ACC112 (cell line): ENCODE results near the gene SNTB2.

Experiments used
- H2AFZ ChIP-seq: fragments of 200-600 bp; sonication (generic); one replicate; pipeline ENCODE4 v1.6.0; 2017; ENCODE audit warnings: antibody characterized with exemption, low read length; ENCODE audit not compliant: unreplicated experiment
- H3K27ac ChIP-seq: fragments of 200-600 bp; sonication (generic); 2 replicates; pipeline ENCODE4 v1.5.1; 2014; ENCODE audit warnings: low read depth, mild to moderate bottlenecking, antibody characterized with exemption, low read length, moderate library complexity
- H3K27me3 ChIP-seq: fragments of 200-600 bp; sonication (generic); 2 replicates; pipeline ENCODE4 v1.6.1; 2014; ENCODE audit warnings: mild to moderate bottlenecking, antibody characterized with exemption, low read length, moderate library complexity, mixed read lengths; ENCODE audit not compliant: insufficient read depth
- H3K36me3 ChIP-seq: fragments of 200-600 bp; sonication (generic); 2 replicates; pipeline ENCODE4 v1.6.1; 2016; ENCODE audit warnings: mild to moderate bottlenecking, antibody characterized with exemption, low read length, moderate library complexity, mixed read lengths; ENCODE audit not compliant: insufficient read depth
- H3K4me1 ChIP-seq: fragments of 200-600 bp; sonication (generic); one replicate; pipeline ENCODE4 v1.6.1; 2016; ENCODE audit warnings: low read length, mixed read lengths; ENCODE audit not compliant: insufficient read depth, unreplicated experiment, control insufficient read depth
- H3K4me3 ChIP-seq: fragments of 200-600 bp; sonication (generic); 2 replicates; pipeline ENCODE4 v1.5.1; 2014; ENCODE audit warnings: mild to moderate bottlenecking, low read depth, low read length
- H3K79me2 ChIP-seq: fragments of 200-600 bp; sonication (generic); one replicate; pipeline ENCODE4 v1.6.0; 2016; ENCODE audit warnings: low read length; ENCODE audit not compliant: control insufficient read depth, unreplicated experiment, insufficient read depth

SNTB2 gene

DNA sequence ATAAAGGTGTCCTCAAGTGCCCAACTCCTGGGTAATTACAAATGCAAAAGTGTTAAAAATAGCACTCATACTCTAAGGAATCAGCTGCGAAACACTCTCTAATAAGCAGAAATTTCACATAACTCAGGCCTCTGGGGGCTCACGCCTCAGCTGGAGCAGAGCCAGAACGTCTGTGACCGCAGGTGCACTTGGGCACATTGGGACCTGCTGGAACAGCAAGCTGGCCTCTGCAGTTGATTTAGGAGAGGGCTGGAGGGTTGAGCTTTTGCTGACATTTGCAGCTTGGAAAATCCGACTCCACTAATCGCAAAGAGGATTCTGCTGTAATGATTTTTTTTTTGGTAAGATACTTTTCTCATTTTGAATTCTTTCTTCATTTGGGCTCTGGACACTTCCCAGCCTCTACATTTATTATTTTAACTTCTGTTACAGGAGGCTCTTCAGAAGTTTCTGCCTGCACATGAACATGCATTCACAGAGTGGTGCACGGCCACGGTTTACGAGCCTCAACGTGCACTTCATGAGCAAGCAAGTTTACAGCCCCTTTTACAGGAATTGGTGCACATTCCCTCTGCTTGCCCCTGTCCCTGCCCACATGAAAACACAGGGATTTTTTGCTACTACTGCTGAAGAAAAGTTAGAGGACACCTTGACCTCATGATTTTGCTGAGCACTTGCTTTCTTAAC is 4.1 kb upstream of the SNTB2 start:
- Histone ChIP-seq H3K27ac (no peak overlapping the region), H2AFZ (no peak overlapping the region), H3K4me1 (peaks cover 28% of the 10 kb centered on the region), H3K4me3 (no peak overlapping the region), H3K36me3 (no peaks in the 10 kb centered on the region), H3K79me2 (peaks cover 3% of the 10 kb centered on the region), H3K27me3 (no peaks in the 10 kb centered on the region)

DNA sequence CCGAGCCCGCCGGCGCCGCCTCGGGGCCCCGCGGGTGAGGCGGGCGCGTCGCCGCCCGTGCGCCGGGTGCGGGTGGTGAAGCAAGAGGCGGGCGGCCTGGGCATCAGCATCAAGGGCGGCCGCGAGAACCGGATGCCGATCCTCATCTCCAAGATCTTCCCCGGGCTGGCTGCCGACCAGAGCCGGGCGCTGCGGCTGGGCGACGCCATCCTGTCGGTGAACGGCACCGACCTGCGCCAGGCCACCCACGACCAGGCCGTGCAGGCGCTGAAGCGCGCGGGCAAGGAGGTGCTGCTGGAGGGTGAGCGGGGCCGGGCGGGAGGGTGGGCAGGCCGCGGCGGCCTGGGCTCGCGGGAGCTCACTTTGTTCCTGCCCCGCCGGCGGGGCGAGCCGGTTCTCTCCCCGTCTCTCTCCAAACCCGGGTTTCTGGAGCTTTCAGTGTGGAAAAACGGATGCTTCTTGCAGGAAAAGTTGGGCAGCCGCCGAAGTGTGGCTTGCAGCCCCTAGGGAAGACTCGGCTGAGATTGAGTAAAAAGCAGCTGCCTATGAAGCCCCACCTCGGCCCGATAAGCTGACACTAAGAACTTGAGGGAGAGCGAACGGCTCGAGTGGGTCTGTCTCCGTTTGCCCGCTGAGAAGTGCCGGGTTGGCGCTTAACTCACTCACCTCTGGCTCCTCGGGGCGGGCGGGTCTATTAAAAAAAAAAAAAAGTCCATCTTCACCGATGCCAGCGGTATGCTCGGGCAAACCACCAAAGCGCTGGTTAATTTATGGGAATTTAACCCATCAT is 677 bp downstream of the SNTB2 start:
- Histone ChIP-seq H3K27ac (no peak overlapping the region), H3K36me3 (no peaks in the 10 kb centered on the region), H3K4me3 (peak overlapping the region; percentile 89), H3K27me3 (no peaks in the 10 kb centered on the region), H3K79me2 (peaks cover 46% of the 10 kb centered on the region), H2AFZ (peak overlapping the region; percentile 50), H3K4me1 (peaks cover 36% of the 10 kb centered on the region)

DNA sequence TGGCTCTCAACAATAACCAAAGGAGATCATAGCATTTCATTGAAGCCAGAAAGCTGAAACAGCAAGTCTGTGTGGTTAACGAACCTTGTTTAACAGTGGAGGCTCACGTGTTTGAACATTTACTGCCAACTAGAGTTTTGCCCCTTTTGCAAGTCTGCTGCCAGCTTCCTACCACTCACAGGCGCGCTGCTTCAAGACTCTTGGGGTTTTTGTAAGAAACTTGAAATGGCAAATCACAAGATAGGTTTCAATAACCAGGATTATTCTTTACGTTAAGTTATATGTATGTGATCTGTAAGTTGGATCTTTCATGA is 1.2 kb downstream of the SNTB2 start:
- peaks cover 50% of the 10 kb centered on the region for H3K79me2 ChIP-seq
- peak overlapping the region; percentile 89 for H3K4me3 ChIP-seq
- H3K36me3 ChIP-seq = no peaks in the 10 kb centered on the region
- H2AFZ ChIP-seq = no peak overlapping the region
- no peak overlapping the region for H3K27ac ChIP-seq
- H3K27me3 ChIP-seq = no peaks in the 10 kb centered on the region
- H3K4me1 ChIP-seq = peaks cover 36% of the 10 kb centered on the region

DNA sequence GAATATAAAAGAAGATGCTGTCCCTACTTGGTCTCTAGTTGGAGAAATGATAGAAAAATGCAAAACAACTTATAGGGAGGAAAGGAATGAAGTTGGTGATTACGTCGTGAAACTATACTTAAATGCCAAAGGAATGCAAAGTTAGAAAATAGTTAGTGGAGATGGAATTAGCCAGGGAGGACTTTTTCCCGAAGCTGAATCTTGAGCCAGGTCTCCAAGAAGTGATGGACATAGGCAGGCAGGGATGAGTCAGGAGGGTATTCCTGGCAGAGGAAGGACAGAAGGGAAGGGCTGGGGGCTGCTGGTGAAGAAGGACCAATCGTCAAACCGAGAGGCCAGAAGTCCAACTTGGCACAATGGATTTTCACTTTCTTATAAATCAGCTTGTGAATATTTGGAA is 1.8 kb downstream of the SNTB2 start:
- Histone ChIP-seq H3K36me3 (no peaks in the 10 kb centered on the region), H3K4me3 (peak overlapping the region; percentile 89), H3K27ac (no peak overlapping the region), H2AFZ (no peak overlapping the region), H3K27me3 (no peaks in the 10 kb centered on the region), H3K79me2 (peaks cover 53% of the 10 kb centered on the region), H3K4me1 (peaks cover 37% of the 10 kb centered on the region)

DNA sequence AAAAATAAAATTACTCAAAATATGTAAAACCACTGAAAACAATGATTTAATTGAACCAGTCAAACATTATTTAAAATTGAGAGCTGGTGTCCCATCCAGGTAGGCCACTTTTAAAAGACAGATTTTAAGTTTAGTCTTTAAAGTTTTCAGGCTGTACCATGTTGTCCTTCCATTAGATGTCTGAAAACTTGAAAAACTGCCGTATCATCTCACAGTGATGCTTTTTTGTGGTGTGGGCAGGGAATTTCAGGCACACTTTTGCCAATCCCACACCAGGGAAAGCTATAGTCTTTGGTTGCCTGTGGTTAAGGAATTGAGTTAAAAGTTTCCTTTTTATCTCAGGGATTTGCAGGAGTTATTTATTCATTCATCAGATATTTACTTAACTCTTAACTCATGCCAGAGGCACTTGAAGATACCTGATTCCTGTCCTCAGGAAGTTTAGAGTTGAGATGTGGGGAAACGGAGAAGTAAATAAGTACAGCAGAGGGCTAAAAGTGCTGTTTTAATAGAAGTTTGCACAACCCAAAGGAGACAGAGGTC is 3.2 kb downstream of the SNTB2 start:
- Histone ChIP-seq H3K27me3 (no peaks in the 10 kb centered on the region), H3K4me1 (peaks cover 46% of the 10 kb centered on the region), H3K36me3 (no peaks in the 10 kb centered on the region), H3K4me3 (peak overlapping the region; percentile 89; the same call in 1 of the 2 replicates), H3K79me2 (peaks cover 64% of the 10 kb centered on the region), H2AFZ (no peak overlapping the region), H3K27ac (no peak overlapping the region)

DNA sequence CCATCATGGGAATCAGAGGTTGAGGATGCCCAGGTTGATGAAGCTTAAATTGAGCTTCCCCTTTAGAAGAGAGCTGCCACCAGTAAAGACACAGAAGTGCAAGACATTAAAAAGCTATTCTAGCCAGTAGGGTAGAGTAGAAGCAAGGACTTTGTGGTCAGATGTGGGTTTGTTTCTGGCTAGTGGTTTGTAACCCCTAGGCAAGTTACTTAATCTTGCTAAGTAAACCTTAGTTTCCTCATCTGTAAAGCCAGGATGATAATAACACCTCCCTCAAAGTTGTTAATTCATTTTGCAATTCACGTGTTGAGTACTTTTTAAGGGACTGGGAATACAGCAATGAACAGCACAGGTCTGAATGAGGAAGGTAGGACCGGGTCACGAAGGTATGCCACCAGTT is 3.6 kb downstream of the SNTB2 start:
- Histone ChIP-seq H3K4me1 (peaks cover 46% of the 10 kb centered on the region), H3K27me3 (no peaks in the 10 kb centered on the region), H3K27ac (no peak overlapping the region), H3K4me3 (no peak overlapping the region), H2AFZ (no peak overlapping the region), H3K79me2 (peaks cover 69% of the 10 kb centered on the region), H3K36me3 (no peaks in the 10 kb centered on the region)

DNA sequence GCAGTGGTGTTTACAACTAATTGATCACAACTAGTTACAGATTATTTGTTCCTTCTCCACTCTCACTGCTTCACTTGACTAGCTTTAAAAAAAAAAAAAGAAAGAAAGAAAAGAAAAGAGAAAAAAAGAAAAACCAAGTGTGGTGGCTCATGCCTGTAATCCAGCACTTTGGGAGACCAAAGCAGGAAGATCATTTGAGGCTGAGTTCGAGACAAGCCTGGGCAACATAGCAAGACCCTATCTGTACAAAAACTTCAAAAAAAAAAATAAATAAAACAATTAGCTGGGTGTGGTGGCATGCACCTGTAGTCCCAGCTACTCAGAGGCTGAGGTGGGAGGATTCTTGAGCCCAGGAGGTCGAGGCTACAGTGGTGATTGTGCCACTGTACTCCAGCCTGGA is 4.2 kb downstream of the SNTB2 start:
- Histone ChIP-seq H3K4me3 (no peak overlapping the region), H3K27me3 (no peaks in the 10 kb centered on the region), H3K4me1 (peaks cover 46% of the 10 kb centered on the region), H3K79me2 (peaks cover 73% of the 10 kb centered on the region), H3K36me3 (no peaks in the 10 kb centered on the region), H3K27ac (no peak overlapping the region), H2AFZ (no peak overlapping the region)

DNA sequence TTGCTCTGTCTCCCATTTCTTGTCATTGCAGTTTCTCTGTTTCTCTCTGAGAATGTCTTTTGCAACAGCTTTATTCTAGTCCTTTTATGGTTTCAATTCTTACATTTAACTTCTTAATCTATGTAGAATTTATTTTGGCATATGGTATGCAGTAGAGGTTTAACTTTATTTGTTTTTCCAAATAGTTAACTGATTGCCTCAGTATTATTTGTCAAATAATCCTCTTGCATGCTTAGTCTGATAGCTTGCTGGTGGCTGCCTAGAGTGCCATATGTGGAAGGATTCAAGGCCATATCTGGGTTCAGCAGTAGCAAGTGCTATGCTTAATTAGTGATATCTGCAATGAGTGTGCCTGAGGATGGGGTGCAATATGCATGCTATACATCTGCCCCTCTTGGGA is 6.9 kb downstream of the SNTB2 start:
- H3K27ac ChIP-seq = no peak overlapping the region
- no peaks in the 10 kb centered on the region for H3K36me3 ChIP-seq
- H3K4me3 ChIP-seq = no peak overlapping the region
- no peak overlapping the region for H2AFZ ChIP-seq
- H3K79me2 ChIP-seq = peaks cover 80% of the 10 kb centered on the region
- H3K4me1 ChIP-seq = peaks cover 40% of the 10 kb centered on the region
- H3K27me3 ChIP-seq = no peaks in the 10 kb centered on the region

DNA sequence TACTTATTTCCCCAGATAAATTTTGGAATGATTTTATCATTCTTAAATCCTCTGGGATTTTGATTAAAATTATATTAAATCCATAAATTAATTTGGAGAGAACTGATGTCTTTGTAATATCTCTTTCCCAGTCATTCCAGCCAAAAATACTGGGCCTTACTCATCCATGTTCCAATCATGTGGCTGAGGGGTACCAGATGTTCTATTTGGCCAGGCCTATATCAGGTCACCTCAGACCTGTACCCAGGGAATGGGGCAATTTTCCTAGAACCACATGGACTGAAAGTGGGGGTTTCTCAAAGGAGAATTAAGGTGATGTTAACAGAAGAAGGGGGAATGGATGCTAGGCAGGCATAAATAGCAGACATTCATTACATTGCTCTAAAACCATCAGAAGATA is 7.5 kb downstream of the SNTB2 start:
- H3K27me3 ChIP-seq = no peaks in the 10 kb centered on the region
- H3K4me1 ChIP-seq = peaks cover 38% of the 10 kb centered on the region
- H2AFZ ChIP-seq = no peak overlapping the region
- peaks cover 74% of the 10 kb centered on the region for H3K79me2 ChIP-seq
- H3K36me3 ChIP-seq = no peaks in the 10 kb centered on the region
- no peak overlapping the region for H3K4me3 ChIP-seq
- no peak overlapping the region for H3K27ac ChIP-seq

DNA sequence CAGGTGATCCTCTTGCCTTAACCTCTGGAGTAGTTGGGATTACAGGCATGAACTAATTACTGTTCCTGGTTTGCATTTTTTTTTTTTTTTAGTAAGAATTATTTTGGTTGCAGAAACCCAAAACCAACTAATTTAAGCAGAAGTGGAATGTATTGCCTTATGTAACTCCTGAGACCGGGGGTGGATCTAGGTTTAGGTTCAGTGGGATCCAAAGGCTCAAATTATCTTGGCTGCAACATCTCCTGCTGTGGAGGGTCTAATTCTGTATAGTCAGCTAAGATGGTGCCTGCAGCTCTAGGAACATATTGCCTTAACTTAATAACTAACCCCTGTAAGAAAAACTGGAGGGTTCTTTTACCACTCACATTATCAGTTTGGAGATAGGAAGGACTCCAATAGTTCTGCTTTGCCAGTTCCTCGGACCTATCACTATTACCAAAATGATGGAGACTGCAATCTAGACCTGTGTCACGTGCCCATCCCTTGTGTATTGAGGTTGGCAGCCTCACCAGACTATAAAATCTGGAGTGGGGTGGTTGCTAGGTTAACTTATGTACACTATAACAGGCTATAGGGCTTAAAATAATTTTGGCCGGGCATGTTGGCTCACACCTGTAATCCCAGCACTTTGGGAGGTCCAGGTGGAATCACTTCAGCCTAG is 8.5 kb downstream of the SNTB2 start:
- H3K36me3 ChIP-seq = no peaks in the 10 kb centered on the region
- H3K27me3 ChIP-seq = no peaks in the 10 kb centered on the region
- H3K4me3 ChIP-seq = no peak overlapping the region
- H3K27ac ChIP-seq = no peak overlapping the region
- H2AFZ ChIP-seq = no peak overlapping the region
- peaks cover 69% of the 10 kb centered on the region for H3K79me2 ChIP-seq
- H3K4me1 ChIP-seq = peaks cover 29% of the 10 kb centered on the region
